GF-D8 (cell line): ENCODE results near the gene SYF2.
"Not testable (repeated sequence)": the region's sequence is repeated elsewhere in the genome, so short reads cannot be mapped to it uniquely, and the experiment has no call there.

Source experiments
- DNase-seq: peaks from one replicate; lab custom pipeline; 2025; lab: John Stamatoyannopoulos, UW

Gene SYF2

GRCh38 chr1:25246600-25247023, 14.3 kb upstream of the SYF2 start:
- no peak for DNase-seq

GRCh38 chr1:25245809-25246599, 13.7 kb upstream of the SYF2 start:
- DNase-seq, result no peak

GRCh38 chr1:25245393-25245792, 13.1 kb upstream of the SYF2 start:
- DNase-seq, result no peak

GRCh38 chr1:25243907-25244306, 11.6 kb upstream of the SYF2 start:
- DNase-seq, result no peak

GRCh38 chr1:25239681-25240541, 7.6 kb upstream of the SYF2 start:
- peak; percentile 96 for DNase-seq

GRCh38 chr1:25238046-25238445, 5.7 kb upstream of the SYF2 start:
- no peak for DNase-seq

- not testable (repeated sequence) for DNase-seq
These were observed 4.0 kb upstream of the SYF2 start for GRCh38 chr1:25236261-25236660.

- not testable (repeated sequence) for DNase-seq
These were observed 3.1 kb upstream of the SYF2 start for GRCh38 chr1:25235411-25235810.

- DNase-seq, result peak; percentile 78
These were observed 823 bp upstream of the SYF2 start for GRCh38 chr1:25232866-25233784.

GRCh38 chr1:25223471-25223870, 8.8 kb downstream of the SYF2 start:
- DNase-seq, result no peak

- no peak for DNase-seq
These were observed 9.7 kb downstream of the SYF2 start for GRCh38 chr1:25222606-25223005.

GRCh38 chr1:25220666-25221065, 11.6 kb downstream of the SYF2 start:
- no peak for DNase-seq

- no peak for DNase-seq
These were observed 12.5 kb downstream of the SYF2 start for GRCh38 chr1:25219661-25220251.

- no peak for DNase-seq
These were observed 14.6 kb downstream of the SYF2 start for GRCh38 chr1:25217598-25218232.

- DNase-seq, result peak; percentile 16
These were observed 15.3 kb downstream of the SYF2 start for GRCh38 chr1:25217015-25217414.

GRCh38 chr1:25216123-25216522, 16.2 kb downstream of the SYF2 start:
- peak; percentile 14 for DNase-seq

- DNase-seq, result no peak
These were observed 19.6 kb downstream of the SYF2 start for GRCh38 chr1:25212725-25213124.

- no peak for DNase-seq
These were observed 21.6 kb downstream of the SYF2 start for GRCh38 chr1:25210728-25211127.

- DNase-seq, result no peak
These were observed 22.8 kb downstream of the SYF2 start for GRCh38 chr1:25209516-25209915.

- no peak for DNase-seq
These were observed 23.6 kb downstream of the SYF2 start for GRCh38 chr1:25208561-25209222.

- DNase-seq, result no peak
These were observed 24.2 kb downstream of the SYF2 start for GRCh38 chr1:25208092-25208491.
